Measurements from ENCODE around the gene AGFG1. TPM values are rescaled to one million over a fixed set of nuclear protein-coding genes. Genes with fewer than 3 reads are reported as not detected.
A peak's percentile ranks its signal among the peaks of the same experiment; 100 is the strongest.

Gene AGFG1
- total RNA-seq, 1 experiment from 2014 or later, result 54.9 TPM

GRCh38 chr2:227460833-227461232 lies 11.1 kb upstream of the AGFG1 start:
- DNase-seq (ENCODE audit: low spot score), result no peak
- in situ Hi-C loops (cut with HindIII; ENCODE audit: low sequenced_read_pairs), result no loop called here

GRCh38 chr2:227461811-227462461 lies 10.0 kb upstream of the AGFG1 start:
- no peak for DNase-seq (ENCODE audit: low spot score)
- in situ Hi-C loops (cut with HindIII; ENCODE audit: low sequenced_read_pairs), result no loop called here

- no peak for DNase-seq (ENCODE audit: low spot score)
- in situ Hi-C loops (cut with HindIII; ENCODE audit: low sequenced_read_pairs), result no loop called here
These were observed 9.4 kb upstream of the AGFG1 start for GRCh38 chr2:227462462-227462951.

GRCh38 chr2:227462972-227463931 lies 8.7 kb upstream of the AGFG1 start:
- no peak for DNase-seq (ENCODE audit: low spot score)
- in situ Hi-C loops (cut with HindIII; ENCODE audit: low sequenced_read_pairs), result no loop called here

- no peak for DNase-seq (ENCODE audit: low spot score)
- in situ Hi-C loops (cut with HindIII; ENCODE audit: low sequenced_read_pairs), result no loop called here
These were observed 7.6 kb upstream of the AGFG1 start for GRCh38 chr2:227464361-227464760.

GRCh38 chr2:227464851-227465250 lies 7.1 kb upstream of the AGFG1 start:
- in situ Hi-C loops (cut with HindIII; ENCODE audit: low sequenced_read_pairs), result no loop called here
- no peak for DNase-seq (ENCODE audit: low spot score)

- DNase-seq (ENCODE audit: low spot score), result no peak
- in situ Hi-C loops (cut with HindIII; ENCODE audit: low sequenced_read_pairs), result no loop called here
These were observed 4.9 kb upstream of the AGFG1 start for GRCh38 chr2:227466887-227467600.

GRCh38 chr2:227471412-227471811 lies 544 bp upstream of the AGFG1 start:
- in situ Hi-C loops (cut with HindIII; ENCODE audit: low sequenced_read_pairs), result no loop called here

GRCh38 chr2:227472265-227473121 lies 537 bp downstream of the AGFG1 start:
- DNase-seq (ENCODE audit: low spot score), result peak; percentile 23
- in situ Hi-C loops (cut with HindIII; ENCODE audit: low sequenced_read_pairs), result no loop called here

More at GRCh38 chr2:227471412-227471811, 544 bp upstream of the AGFG1 start:
- no peak for DNase-seq (ENCODE audit: low spot score)

- DNase-seq (ENCODE audit: low spot score), result no peak
- in situ Hi-C loops (cut with HindIII; ENCODE audit: low sequenced_read_pairs), result no loop called here
These were observed 1.1 kb downstream of the AGFG1 start for GRCh38 chr2:227473122-227473461.

GRCh38 chr2:227473806-227474205 lies 1.9 kb downstream of the AGFG1 start:
- DNase-seq (ENCODE audit: low spot score), result no peak
- in situ Hi-C loops (cut with HindIII; ENCODE audit: low sequenced_read_pairs), result no loop called here

- in situ Hi-C loops (cut with HindIII; ENCODE audit: low sequenced_read_pairs), result no loop called here
- no peak for DNase-seq (ENCODE audit: low spot score)
These were observed 2.5 kb downstream of the AGFG1 start for GRCh38 chr2:227474410-227474809.

- in situ Hi-C loops (cut with HindIII; ENCODE audit: low sequenced_read_pairs), result no loop called here
- no peak for DNase-seq (ENCODE audit: low spot score)
These were observed 5.3 kb downstream of the AGFG1 start for GRCh38 chr2:227477291-227477690.

GRCh38 chr2:227479865-227480475 lies 8.0 kb downstream of the AGFG1 start:
- peak; percentile 38 for DNase-seq (ENCODE audit: low spot score)

GRCh38 chr2:227480528-227480927 lies 8.6 kb downstream of the AGFG1 start:
- in situ Hi-C loops (cut with HindIII; ENCODE audit: low sequenced_read_pairs), result no loop called here
- no peak for DNase-seq (ENCODE audit: low spot score)

More at GRCh38 chr2:227479865-227480475, 8.0 kb downstream of the AGFG1 start:
- in situ Hi-C loops (cut with HindIII; ENCODE audit: low sequenced_read_pairs), result no loop called here

- in situ Hi-C loops (cut with HindIII; ENCODE audit: low sequenced_read_pairs), result no loop called here
- DNase-seq (ENCODE audit: low spot score), result peak; percentile 55
These were observed 10.8 kb downstream of the AGFG1 start for GRCh38 chr2:227482638-227483340.

GRCh38 chr2:227485429-227485828 lies 13.5 kb downstream of the AGFG1 start:
- no peak for DNase-seq (ENCODE audit: low spot score)
- in situ Hi-C loops (cut with HindIII; ENCODE audit: low sequenced_read_pairs), result no loop called here

- no peak for DNase-seq (ENCODE audit: low spot score)
- in situ Hi-C loops (cut with HindIII; ENCODE audit: low sequenced_read_pairs), result no loop called here
These were observed 14.7 kb downstream of the AGFG1 start for GRCh38 chr2:227486688-227487087.

All from G401 (cell line).